Endodermal cell (in vitro differentiated cells): ENCODE results near the gene SDF2. TPM values are rescaled to one million over a fixed set of nuclear protein-coding genes. Genes with fewer than 3 reads are reported as not detected.

Experiments
- DNase-seq: peaks from one replicate; pipeline ENCODE4 v3.0.0-alpha.2; 2017
- H3K27ac ChIP-seq: 2 replicates; pipeline ENCODE4 v1.5.1; 2013; ENCODE audit warnings: mild to moderate bottlenecking, low read depth, low read length, moderate library complexity
- H3K27me3 ChIP-seq: 2 replicates; pipeline ENCODE4 v1.6.1; 2013; ENCODE audit warnings: mild to moderate bottlenecking, low read length, moderate library complexity; ENCODE audit not compliant: insufficient read depth, control insufficient read depth, poor library complexity, severe bottlenecking
- H3K36me3 ChIP-seq: 2 replicates; pipeline ENCODE4 v1.7.0; 2013; ENCODE audit warnings: mild to moderate bottlenecking, low read length, moderate library complexity; ENCODE audit not compliant: control insufficient read depth, insufficient read depth
- H3K4me1 ChIP-seq: one replicate; pipeline ENCODE4 v1.7.0; 2013; ENCODE audit warnings: low read length; ENCODE audit not compliant: control insufficient read depth, insufficient read depth
- H3K4me3 ChIP-seq: 2 replicates; pipeline ENCODE4 v1.5.1; 2013; ENCODE audit warnings: mild to moderate bottlenecking, low read length, moderate library complexity
- H3K9ac ChIP-seq: 2 replicates; pipeline ENCODE4 v1.6.1; 2013; ENCODE audit warnings: mild to moderate bottlenecking, low read length, moderate library complexity; ENCODE audit not compliant: poor library complexity, severe bottlenecking; ENCODE audit errors: extremely low read depth
- H3K9me3 ChIP-seq: 2 replicates; pipeline ENCODE4 v1.6.1; 2013; ENCODE audit warnings: mild to moderate bottlenecking, low read length, moderate library complexity; ENCODE audit not compliant: control insufficient read depth
- H3K27ac Mint-ChIP-seq: 2 replicates; pipeline ENCODE4 v1.8.0; 2020; ENCODE audit warnings: mixed read lengths
- H3K27me3 Mint-ChIP-seq: 2 replicates; pipeline ENCODE4 v1.8.0; 2021; ENCODE audit warnings: mild to moderate bottlenecking, mixed read lengths; ENCODE audit not compliant: insufficient read depth
- H3K36me3 Mint-ChIP-seq: 2 replicates; pipeline ENCODE4 v1.8.0; 2020; ENCODE audit warnings: low read depth, mixed read lengths
- H3K4me1 Mint-ChIP-seq: 2 replicates; pipeline ENCODE4 v1.8.0; 2020; ENCODE audit warnings: mixed read lengths
- H3K4me3 Mint-ChIP-seq: 2 replicates; pipeline ENCODE4 v1.8.0; 2020; ENCODE audit warnings: mild to moderate bottlenecking, moderate library complexity, mixed read lengths
- H3K9me3 Mint-ChIP-seq: 2 replicates; pipeline ENCODE4 v1.8.0; 2020; ENCODE audit warnings: mild to moderate bottlenecking, mixed read lengths
- WGBS, 2 experiments: methylation state at CpG; one replicate each; pipeline versions ENCODE4 v1.1.5 to v1.1.7; 2013; ENCODE audit warnings: missing lambda C conversion rate in 2 of 2, mixed read lengths in 1 of 2; ENCODE audit not compliant: insufficient coverage in 1 of 2, insufficient read length in 1 of 2; 5-methylcytosine and 5-hydroxymethylcytosine counted together
- total RNA-seq, 2 donors: library from RNA; stranded (reverse); fragmentation: NEBNext Ultra II Directional in 1 of 2; extraction: Animal tissue kit (Norgen Biotek cat#: 25700) in 1 of 2; gene quantifications; 2 replicates in 1 of 2; 3 replicates in 1 of 2; pipeline ENCODE4 v1.2.1, GENCODE V29; 2021
- TF ChIP-seq, protein P1 (sequence below): fragments of 200-600 bp; sonication (generic); conservative IDR thresholded peaks from 2 replicates; pipeline ENCODE4 v1.5.0; 2021; ENCODE audit warnings: antibody characterized with exemption, mild to moderate bottlenecking

SDF2 gene
- total RNA-seq, 2 donors from 2014 or later = 40.6 to 42.6 TPM

DNA sequence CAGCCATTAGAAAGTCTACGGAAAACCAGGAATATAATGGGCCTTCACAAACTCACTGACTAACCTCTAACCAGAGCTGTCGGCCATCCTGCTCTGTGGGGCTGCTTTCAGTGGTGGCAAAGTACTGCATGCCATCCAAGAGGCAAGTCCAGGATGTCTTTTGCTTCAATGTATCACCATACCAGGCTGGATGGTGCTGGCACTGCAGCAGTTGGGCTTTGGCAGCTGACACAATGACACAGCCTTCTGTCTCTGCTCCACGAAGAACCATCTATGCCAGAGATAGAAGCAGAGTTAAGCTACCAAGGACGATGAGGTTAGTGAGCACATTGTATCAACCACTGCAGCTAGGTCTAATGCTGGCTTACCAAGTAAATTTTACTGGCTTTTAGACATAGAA is 38.0 kb downstream of the SDF2 start:
- Histone ChIP-seq H3K36me3 (peaks cover 85% of the 10 kb centered on the region), H3K9me3 (no peaks in the 10 kb centered on the region), H3K9ac (no peak overlapping the region), H3K27me3 (peaks cover 73% of the 10 kb centered on the region), H3K4me1 (no peaks in the 10 kb centered on the region), H3K4me3 (no peak overlapping the region), H3K27ac (no peak overlapping the region)
- Mint-ChIP-seq H3K9me3 (no peaks in the 10 kb centered on the region), H3K27me3 (peaks cover 52% of the 10 kb centered on the region), H3K36me3 (peaks cover 88% of the 10 kb centered on the region), H3K4me3 (no peak overlapping the region), H3K27ac (no peak overlapping the region), H3K4me1 (peaks cover 18% of the 10 kb centered on the region)
- WGBS, 2 experiments = 93 to 100% methylated on average over 4 of the region's 4 CpGs
- no peak for DNase-seq
- TF ChIP-seq, protein P1, sequence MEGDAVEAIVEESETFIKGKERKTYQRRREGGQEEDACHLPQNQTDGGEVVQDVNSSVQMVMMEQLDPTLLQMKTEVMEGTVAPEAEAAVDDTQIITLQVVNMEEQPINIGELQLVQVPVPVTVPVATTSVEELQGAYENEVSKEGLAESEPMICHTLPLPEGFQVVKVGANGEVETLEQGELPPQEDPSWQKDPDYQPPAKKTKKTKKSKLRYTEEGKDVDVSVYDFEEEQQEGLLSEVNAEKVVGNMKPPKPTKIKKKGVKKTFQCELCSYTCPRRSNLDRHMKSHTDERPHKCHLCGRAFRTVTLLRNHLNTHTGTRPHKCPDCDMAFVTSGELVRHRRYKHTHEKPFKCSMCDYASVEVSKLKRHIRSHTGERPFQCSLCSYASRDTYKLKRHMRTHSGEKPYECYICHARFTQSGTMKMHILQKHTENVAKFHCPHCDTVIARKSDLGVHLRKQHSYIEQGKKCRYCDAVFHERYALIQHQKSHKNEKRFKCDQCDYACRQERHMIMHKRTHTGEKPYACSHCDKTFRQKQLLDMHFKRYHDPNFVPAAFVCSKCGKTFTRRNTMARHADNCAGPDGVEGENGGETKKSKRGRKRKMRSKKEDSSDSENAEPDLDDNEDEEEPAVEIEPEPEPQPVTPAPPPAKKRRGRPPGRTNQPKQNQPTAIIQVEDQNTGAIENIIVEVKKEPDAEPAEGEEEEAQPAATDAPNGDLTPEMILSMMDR = no peak

DNA sequence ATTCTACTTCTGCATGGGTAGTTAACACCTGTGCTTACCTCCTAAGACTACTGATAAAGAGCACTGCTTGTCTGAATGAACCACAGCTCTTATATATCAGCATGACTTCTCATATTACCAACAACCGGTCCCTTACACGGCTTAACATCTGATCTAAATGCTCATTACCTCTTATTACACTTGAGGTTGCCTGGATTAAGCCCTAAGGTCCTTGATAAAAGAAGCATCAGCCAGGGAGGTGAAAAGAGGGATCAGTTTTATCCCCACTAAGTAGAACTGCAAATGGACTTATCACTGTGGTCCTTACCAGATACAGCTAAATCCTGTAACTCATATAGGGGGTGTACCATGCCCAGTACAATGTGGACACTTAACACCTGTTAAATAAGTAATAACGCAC is 39.5 kb downstream of the SDF2 start:
- whole genome bisulfite sequencing, 2 experiments = 33 to 53% methylated on average over 2 of the region's 3 CpGs
- peaks cover 85% of the 10 kb centered on the region for H3K36me3 Mint-ChIP-seq

DNA sequence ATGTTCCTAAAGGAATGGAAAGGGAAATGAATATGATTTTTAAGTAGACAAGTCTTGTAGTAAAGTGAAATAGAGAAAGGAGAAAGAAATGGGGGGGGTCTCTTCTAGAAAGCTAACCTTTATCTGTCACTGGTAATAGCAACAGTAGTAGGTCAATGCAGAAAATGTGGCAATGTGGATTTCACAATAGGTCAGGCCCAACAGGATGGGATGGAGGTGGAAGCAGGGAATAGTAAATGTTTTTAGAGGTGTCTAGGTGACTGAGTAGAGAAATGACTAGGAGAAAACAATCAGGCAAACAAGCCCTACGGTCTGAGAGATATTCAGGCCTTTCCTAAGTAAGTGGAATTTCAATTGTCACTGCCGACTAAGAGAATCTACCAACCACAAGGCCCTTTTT is 41.7 kb downstream of the SDF2 start:
- no peak overlapping the region for H3K9ac ChIP-seq
- H3K9me3 ChIP-seq = no peaks in the 10 kb centered on the region
- WGBS, 2 experiments = 80 to 96% methylated on average over 2 of the region's 2 CpGs
- DNase-seq = no peak
- peaks cover 34% of the 10 kb centered on the region for H3K27me3 Mint-ChIP-seq
- H3K4me3 Mint-ChIP-seq = no peak overlapping the region
- no peaks in the 10 kb centered on the region for H3K9me3 Mint-ChIP-seq
- H3K27ac ChIP-seq = no peak overlapping the region
- peaks cover 88% of the 10 kb centered on the region for H3K36me3 ChIP-seq
- H3K27ac Mint-ChIP-seq = no peak overlapping the region
- no peaks in the 10 kb centered on the region for H3K4me1 ChIP-seq
- H3K36me3 Mint-ChIP-seq = peaks cover 90% of the 10 kb centered on the region
- H3K4me1 Mint-ChIP-seq = peaks cover 18% of the 10 kb centered on the region
- H3K27me3 ChIP-seq = peaks cover 46% of the 10 kb centered on the region
- H3K4me3 ChIP-seq = no peak overlapping the region
- TF ChIP-seq, protein P1 = no peak

More for the DNA sequence above, 39.5 kb downstream of the SDF2 start:
- no peak overlapping the region for H3K27ac ChIP-seq
- no peak for DNase-seq
- peaks cover 52% of the 10 kb centered on the region for H3K27me3 Mint-ChIP-seq
- no peak overlapping the region for H3K27ac Mint-ChIP-seq
- no peak overlapping the region for H3K4me3 ChIP-seq
- TF ChIP-seq, protein P1 = no peak
- H3K36me3 ChIP-seq = peaks cover 85% of the 10 kb centered on the region
- H3K4me3 Mint-ChIP-seq = no peak overlapping the region
- H3K4me1 ChIP-seq = no peaks in the 10 kb centered on the region
- H3K9me3 Mint-ChIP-seq = no peaks in the 10 kb centered on the region
- H3K27me3 ChIP-seq = peaks cover 66% of the 10 kb centered on the region
- peaks cover 18% of the 10 kb centered on the region for H3K4me1 Mint-ChIP-seq
- H3K9me3 ChIP-seq = no peaks in the 10 kb centered on the region
- H3K9ac ChIP-seq = no peak overlapping the region
